Midbrain (tissue), 1 donor: ENCODE results near the gene ALG3.
"Not testable (repeated sequence)": the region's sequence is repeated elsewhere in the genome, so short reads cannot be mapped to it uniquely, and the experiment has no call there.

ENCODE experiments used
- DNase-seq: peaks from one replicate; lab custom pipeline; 2025; lab: John Stamatoyannopoulos, UW

ALG3 gene

DNA sequence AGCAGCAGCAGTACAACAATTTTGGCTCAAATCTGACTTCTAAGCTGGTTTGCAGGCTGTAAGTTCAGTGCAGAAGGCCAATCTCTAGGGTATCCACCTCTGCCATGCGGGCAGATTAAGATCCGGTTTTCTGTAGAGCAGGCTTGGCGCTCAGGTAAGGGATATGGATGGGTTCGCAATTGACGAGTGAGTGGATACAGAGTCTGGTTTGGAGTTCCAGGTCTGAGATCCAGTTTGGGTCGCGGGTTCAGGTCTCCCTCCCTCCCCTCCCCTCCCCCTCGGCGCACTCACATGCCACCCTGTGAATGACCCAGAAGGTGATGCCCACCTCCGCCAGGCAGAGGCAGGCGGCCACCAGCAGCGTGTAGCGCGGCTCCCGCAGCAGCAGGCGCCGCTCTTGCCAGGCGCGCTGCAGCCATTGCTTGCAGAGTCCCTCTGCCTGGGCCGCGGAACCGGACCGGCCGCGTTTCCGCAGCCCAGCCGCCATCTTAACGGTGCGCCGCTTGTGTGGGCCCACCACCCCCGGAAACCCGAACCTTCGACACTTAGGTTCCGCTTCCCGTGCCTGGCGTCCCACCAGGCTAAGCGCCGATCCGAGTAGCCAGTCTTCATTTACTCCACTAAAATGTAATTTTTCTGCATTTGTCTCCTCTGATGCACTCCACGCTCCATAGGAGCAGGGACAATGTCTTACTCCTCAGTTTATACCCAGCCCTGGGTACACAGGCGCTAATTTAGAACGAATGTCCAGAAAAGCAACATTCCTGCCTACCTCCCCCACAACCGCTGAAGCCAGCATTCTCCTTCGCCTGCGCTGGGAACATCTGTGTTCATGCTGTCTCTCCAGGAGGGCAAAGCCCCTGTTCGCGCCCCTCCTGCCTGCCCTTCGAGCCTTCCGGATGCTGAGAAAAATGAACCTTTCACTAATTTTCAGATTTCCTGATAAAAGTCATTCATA is at the start of gene ALG3:
Gene ALG3, minus strand, starts transcription at position 509 of the 958 bp plus-strand sequence. Its CDS starts 22 bp downstream, at position 487.
- DNase-seq = peak; percentile 84

GRCh38 chr3:184296616-184297015 is 47.9 kb upstream of the ALG3 start:
- DNase-seq = no peak

GRCh38 chr3:184295771-184296170 is 47.0 kb upstream of the ALG3 start:
- DNase-seq = no peak

DNA sequence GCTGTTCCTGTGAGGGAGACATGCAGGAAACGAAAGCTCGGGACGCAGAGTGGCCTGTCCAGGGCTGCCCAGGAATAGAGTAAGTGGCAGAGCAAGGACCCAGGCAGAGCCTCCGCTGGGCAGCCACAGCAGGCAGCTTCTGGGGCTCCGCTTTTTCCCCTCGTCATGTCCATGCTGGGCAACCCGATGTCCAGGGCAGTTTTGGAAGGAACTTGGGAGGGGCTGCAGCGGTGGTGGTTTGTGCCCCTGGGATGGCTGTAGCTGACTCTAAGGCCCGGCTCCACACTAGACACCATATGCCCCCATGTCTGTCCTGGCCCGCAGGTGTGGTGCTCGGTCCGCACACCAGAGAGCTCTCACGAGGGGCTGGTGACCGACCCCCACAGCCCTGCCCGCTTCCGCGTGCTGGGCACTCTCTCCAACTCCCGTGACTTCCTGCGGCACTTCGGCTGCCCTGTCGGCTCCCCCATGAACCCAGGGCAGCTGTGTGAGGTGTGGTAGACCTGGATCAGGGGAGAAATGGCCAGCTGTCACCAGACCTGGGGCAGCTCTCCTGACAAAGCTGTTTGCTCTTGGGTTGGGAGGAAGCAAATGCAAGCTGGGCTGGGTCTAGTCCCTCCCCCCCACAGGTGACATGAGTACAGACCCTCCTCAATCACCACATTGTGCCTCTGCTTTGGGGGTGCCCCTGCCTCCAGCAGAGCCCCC is 43.1 kb upstream of the ALG3 start:
- no peak for DNase-seq

GRCh38 chr3:184291044-184291737 is 42.4 kb upstream of the ALG3 start:
- DNase-seq = no peak

- DNase-seq = no peak
These were observed 41.6 kb upstream of the ALG3 start for GRCh38 chr3:184290331-184290730.

- peak; percentile 18 for DNase-seq
These were observed 40.7 kb upstream of the ALG3 start for GRCh38 chr3:184289426-184289938.

DNA sequence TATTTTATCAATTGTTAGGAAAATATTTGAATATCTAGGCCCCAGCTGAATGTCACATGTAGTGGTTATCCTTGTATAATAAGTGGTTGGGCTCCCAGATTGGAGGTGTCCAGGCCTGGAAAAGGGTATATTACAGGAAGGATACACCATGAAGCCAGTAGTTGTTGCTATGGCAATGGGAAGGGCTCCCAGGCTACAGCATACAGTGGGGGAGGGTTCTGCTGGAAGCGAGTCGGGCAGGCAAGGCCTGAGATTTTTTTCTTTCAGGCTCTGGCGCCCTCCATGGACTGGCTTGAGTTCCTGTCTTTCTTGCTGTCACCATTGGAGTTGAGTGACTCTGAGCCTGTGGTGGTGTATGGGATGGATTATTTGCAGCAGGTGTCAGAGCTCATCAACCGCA is 35.9 kb upstream of the ALG3 start:
- peak; percentile 55 for DNase-seq

GRCh38 chr3:184283681-184284080 is 34.9 kb upstream of the ALG3 start:
- DNase-seq = no peak

GRCh38 chr3:184282941-184283340 is 34.2 kb upstream of the ALG3 start:
- no peak for DNase-seq

DNA sequence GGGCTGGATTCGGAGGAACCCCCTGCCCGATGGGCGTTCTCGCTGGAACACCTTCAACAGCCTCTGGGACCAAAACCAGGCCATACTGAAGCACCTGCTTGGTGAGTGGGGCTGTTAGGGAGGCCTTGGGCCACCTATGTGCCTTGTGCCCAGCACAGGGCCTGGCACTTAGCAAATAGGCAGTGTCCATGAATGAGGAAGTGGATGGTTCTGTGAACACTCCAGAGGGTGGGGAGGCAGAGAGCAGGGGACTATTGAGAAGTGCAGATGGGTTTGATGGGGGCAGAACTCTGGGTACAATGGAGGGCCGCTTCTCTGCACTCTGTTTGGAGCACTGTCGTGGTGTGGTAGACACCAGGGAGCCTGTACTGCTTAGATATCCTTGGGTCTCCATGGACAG is 28.6 kb upstream of the ALG3 start:
- DNase-seq = no peak

- DNase-seq = no peak
These were observed 27.5 kb upstream of the ALG3 start, which contains the start of gene ECE2 for GRCh38 chr3:184275961-184276910. Gene ECE2 (plus strand): TSS chr3:184276022. CDS start chr3:184276154, 132 bp downstream.

- no peak for DNase-seq
These were observed 26.6 kb upstream of the ALG3 start for GRCh38 chr3:184275381-184275701.

GRCh38 chr3:184272269-184272668 is 23.5 kb upstream of the ALG3 start:
- no peak for DNase-seq

- not testable (repeated sequence) for DNase-seq
These were observed 18.5 kb upstream of the ALG3 start for GRCh38 chr3:184267249-184267648.

DNA sequence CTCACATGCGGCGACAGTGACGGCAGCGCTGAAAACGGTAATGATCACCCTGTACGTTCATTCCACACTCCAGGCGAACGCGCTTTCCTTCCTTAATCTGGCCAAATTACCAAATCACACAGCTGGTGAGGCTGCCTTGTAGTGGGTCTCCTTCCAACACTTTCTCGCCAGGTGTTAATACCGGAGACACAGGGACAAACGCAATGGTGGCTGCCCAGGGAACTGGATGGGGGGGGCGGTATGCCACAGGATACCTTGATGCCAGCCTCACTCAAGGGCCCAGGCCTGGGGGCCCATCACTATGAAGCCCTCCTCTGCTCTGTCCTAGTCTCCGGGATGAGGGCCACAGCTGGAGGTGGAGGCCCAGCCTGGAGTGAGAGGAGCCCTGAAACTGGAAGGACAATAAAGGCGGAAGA is 14.0 kb upstream of the ALG3 start:
- DNase-seq = no peak

DNA sequence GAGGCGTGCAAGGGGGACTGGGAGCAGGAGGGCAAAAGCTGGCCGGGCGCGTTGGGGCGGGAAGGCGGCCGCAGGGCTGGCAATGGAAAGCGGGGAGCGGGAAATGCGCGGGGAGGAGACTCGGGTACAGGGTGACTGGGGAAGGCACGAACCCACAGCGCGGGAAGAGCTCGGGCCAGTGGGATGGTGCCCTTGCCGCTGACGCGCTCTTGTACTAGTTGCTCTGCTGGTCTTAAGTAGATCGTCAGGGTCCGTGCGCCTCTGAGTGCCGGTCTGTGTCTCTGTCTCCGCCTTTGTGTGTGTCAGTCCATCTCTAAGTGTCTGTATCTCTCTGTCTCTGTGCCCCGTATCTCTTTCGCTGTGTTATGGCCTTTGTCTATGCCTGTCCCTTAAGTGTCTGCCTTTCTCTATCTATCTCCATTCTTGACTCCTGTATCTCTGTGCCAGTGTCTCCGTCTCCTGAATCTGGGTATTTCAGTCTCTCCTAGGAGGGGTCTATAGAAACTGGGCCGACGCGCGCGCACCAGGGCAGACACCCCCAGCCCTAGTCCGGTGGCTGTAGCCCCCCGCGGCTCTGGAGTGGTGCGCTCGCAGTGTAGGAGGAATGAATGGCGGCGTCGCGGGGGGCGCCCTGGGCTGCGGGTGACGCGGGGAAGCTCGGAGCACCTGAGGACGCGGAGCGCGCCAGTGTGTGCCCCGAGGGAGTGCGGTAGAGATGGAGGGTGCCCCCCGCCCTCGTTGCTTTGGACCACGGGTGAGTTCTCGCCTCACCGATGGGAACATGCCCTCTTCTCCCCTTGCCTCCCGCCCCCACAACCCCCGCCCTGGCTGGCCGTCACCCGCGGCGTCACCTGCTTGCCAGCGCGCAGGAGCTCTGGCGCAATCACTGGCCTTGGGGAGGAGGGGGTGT is 13.3 kb upstream of the ALG3 start:
- DNase-seq = no peak

DNA sequence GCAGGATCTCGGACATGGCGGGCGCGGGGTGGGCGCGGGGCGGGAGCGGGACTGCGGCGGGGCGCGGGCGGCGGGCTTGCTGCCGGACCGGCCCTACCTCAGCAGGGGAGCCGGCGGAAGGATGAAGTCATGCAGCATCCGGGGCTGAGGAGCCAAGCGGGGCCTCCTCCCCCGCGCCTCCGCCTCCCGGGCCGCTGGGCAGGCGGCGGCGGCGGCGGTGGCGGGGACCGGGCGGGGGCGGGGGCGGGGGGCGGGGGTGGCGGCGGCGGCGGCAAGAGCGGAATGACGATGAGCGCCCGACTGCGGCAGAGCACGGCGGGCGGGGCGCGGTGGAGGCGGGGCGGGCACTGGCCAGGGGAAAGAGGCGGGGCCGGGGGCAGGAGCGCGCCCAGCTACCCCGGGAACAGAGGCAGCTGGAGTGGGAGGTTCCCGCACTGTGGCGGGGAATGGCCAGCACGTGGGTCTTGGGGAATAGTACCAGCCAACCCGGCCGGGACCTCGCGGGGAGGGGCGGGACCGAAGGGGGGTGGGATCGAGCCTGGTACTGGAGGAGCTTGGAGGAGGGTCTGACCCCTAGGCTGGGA is 12.6 kb upstream of the ALG3 start, which contains the start of gene CAMK2N2:
Gene CAMK2N2, minus strand, starts transcription at position 284 of the 584 bp plus-strand sequence. Its CDS starts 268 bp downstream, at position 16.
- peak; percentile 59 for DNase-seq

DNA sequence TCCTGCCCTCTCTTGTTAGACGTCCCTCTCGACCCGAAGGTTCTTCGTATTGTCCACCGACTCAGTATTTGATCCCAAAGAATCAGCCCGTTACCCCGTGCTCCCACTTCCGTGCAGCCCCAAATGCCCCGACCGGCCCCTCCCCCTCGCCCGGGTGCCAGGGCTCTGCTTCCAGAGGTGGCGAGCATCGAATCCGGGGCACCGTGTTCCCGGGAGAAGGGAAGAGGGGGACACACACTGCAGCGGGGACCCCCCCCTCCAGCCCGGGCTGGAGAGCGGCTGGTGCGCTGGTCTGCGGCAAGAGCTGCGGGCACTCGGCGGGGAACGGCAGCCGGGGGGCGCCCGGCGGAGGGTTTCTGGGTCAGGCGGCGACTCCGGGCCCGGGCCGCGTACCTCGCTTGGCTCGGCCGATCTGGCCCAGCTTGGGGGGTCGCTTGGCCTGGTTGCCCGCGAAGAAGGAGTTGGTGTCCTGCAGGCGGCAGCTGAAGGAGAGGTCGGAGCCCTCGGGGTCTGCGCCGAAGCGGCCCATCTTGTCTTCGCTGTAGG is 12.0 kb upstream of the ALG3 start:
- DNase-seq = no peak
